K562 (cell line): ENCODE data around the gene ZNRF3. TPM values are rescaled to one million over a fixed set of nuclear protein-coding genes. Genes with fewer than 3 reads are reported as not detected.

Experiments used
- ATAC-seq: fragments of 200-7000 bp; cut with Tn5 transposase; 3 replicates; pipeline ENCODE4 v1.9.1; 2020; ENCODE audit warnings: moderate library complexity
- BruUV-seq: library from RNA; stranded (reverse); fragments of 400-500 nt; replicated peaks from 2 replicates; lab custom pipeline; 2021; lab: Mats Ljungman, UMichigan
- CTCF ChIA-PET: fragments of 300-600 bp; formaldehyde crosslinking; extraction: SDS; loops from one replicate; lab custom pipeline; 2021; ENCODE audit warnings: low intra/inter-chr PET ratio; lab: Yijun Ruan, JAX
- POLR2A ChIA-PET: fragments of 300-600, 350-650 bp; sonication (Branson Sonifier 250); formaldehyde crosslinking; extraction: SDS; loops from one replicate; lab custom pipeline; 2021; ENCODE audit warnings: antibody characterized with exemption, inconsistent platforms; lab: Yijun Ruan, JAX
- DNase-seq, 4 experiments: peaks; one replicate each; pipeline versions ENCODE4 v3.0.0 to v3.0.0-alpha.2; 2011 to 2018; ENCODE audit warnings: low spot score in 3 of 4, mixed read lengths in 3 of 4; ENCODE audit errors: extremely low read depth in 1 of 4
- FAIRE-seq: peaks from 2 replicates; lab custom pipeline; 2011; peaks lifted over from hg19 to GRCh38; lab: Jason Lieb, UNC
- H2AFZ ChIP-seq: 2 replicates; pipeline ENCODE4 v1.6.0; 2011; ENCODE audit warnings: low read depth, low read length, control low read depth, inconsistent platforms
- H3K27ac ChIP-seq: fragments of 200-600 bp; 3 replicates; pipeline ENCODE4 v1.8.0; 2011; ENCODE audit warnings: low read depth, mild to moderate bottlenecking, control low read depth, inconsistent platforms, low read length, moderate library complexity, mixed read lengths; ENCODE audit errors: extremely low read depth
- H3K27me3 ChIP-seq, 2 experiments: fragments of 300-600 bp in 1 of 2; 2 replicates in 1 of 2; 3 replicates in 1 of 2; pipeline versions ENCODE4 v1.6.0 to v1.8.0; 2011; ENCODE audit warnings: inconsistent platforms in 2 of 2, low read length in 2 of 2, mild to moderate bottlenecking in 1 of 2, mixed read lengths in 1 of 2, moderate library complexity in 1 of 2; ENCODE audit not compliant: control insufficient read depth in 2 of 2, insufficient read depth in 2 of 2
- H3K36me3 ChIP-seq: fragments of 300-600 bp; 3 replicates; pipeline ENCODE4 v1.8.0; 2011; ENCODE audit warnings: mild to moderate bottlenecking, low read length, inconsistent platforms; ENCODE audit not compliant: control insufficient read depth, insufficient read depth
- H3K4me1 ChIP-seq, 2 experiments: fragments of 200-600 bp in 1 of 2; replicated peaks in 1 of 2; 2 replicates in 1 of 2; 3 replicates in 1 of 2; pipeline versions ENCODE4 v1.5.1 to v1.8.0; 2011; ENCODE audit warnings: inconsistent platforms in 2 of 2, low read length in 2 of 2, mild to moderate bottlenecking in 1 of 2, mixed read lengths in 1 of 2, moderate library complexity in 1 of 2; ENCODE audit not compliant: control insufficient read depth in 2 of 2, insufficient read depth in 2 of 2
- H3K4me2 ChIP-seq: 2 replicates; pipeline ENCODE4 v1.6.1; 2011; ENCODE audit warnings: low read length, control low read depth, inconsistent platforms, mixed read lengths; ENCODE audit not compliant: insufficient read depth
- H3K4me3 ChIP-seq: fragments of 200-600 bp; sonication (generic), shearing (Covaris generic); 2 replicates; pipeline ENCODE4 v1.5.1; 2016; ENCODE audit warnings: control low read depth, inconsistent platforms
- H3K79me2 ChIP-seq: fragments of 200-600 bp; 3 replicates; pipeline ENCODE4 v1.8.0; 2011; ENCODE audit warnings: low read length, inconsistent platforms; ENCODE audit not compliant: control insufficient read depth, insufficient read depth
- H3K9ac ChIP-seq, 2 experiments: 2 replicates each; pipeline versions ENCODE4 v1.6.0 to v1.6.1; 2011; ENCODE audit warnings: low read depth in 2 of 2, low read length in 2 of 2, control low read depth in 1 of 2, inconsistent platforms in 1 of 2, mild to moderate bottlenecking in 1 of 2, mixed read lengths in 1 of 2; ENCODE audit not compliant: insufficient read depth in 1 of 2
- H3K9me1 ChIP-seq: one replicate; pipeline ENCODE4 v1.6.0; 2011; ENCODE audit warnings: inconsistent platforms, mild to moderate bottlenecking, low read length, moderate library complexity; ENCODE audit not compliant: control insufficient read depth, insufficient read depth
- H3K9me3 ChIP-seq: replicated peaks from 2 replicates; pipeline ENCODE4 v1.5.1; 2011; ENCODE audit warnings: low read depth, low read length, inconsistent platforms; ENCODE audit not compliant: control insufficient read depth, insufficient read depth
- H4K20me1 ChIP-seq: replicated peaks from 2 replicates; pipeline ENCODE4 v1.6.1; 2011; ENCODE audit warnings: low read length, inconsistent platforms, mixed read lengths; ENCODE audit not compliant: control insufficient read depth, insufficient read depth
- ARID3A ChIP-seq: IDR thresholded peaks from 2 replicates; pipeline ENCODE4 v1.6.1; 2012; ENCODE audit warnings: low read depth, low read length, improper control_type of control experiment, borderline replicate concordance
- DACH1 ChIP-seq: fragments of 450-650 bp; IDR thresholded peaks from 2 replicates; pipeline ENCODE4 v1.6.1; 2018; ENCODE audit not compliant: partially characterized antibody
- GTF2A2 ChIP-seq: IDR thresholded peaks from 2 replicates; pipeline ENCODE4 v1.6.1; 2016; ENCODE audit warnings: mild to moderate bottlenecking, missing genetic modification characterization, missing compliant biosample characterization
- HSF4 ChIP-seq: fragments of 250-450 bp; sonication (Bioruptor Pico); IDR thresholded peaks from 2 replicates; pipeline ENCODE4 v2.1.2; 2022; ENCODE audit warnings: mild to moderate bottlenecking, moderate library complexity, borderline replicate concordance
- JUNB ChIP-seq: fragments of 450-650 bp; formaldehyde crosslinking; conservative IDR thresholded peaks from 2 replicates; pipeline ENCODE4 v1.4.0; 2020; ENCODE audit warnings: mild to moderate bottlenecking
- NFE2L1 ChIP-seq: fragments of 450-650 bp; IDR thresholded peaks from 2 replicates; pipeline ENCODE4 v1.6.1; 2016; ENCODE audit warnings: missing genetic modification characterization, low read depth, mild to moderate bottlenecking, missing compliant biosample characterization, moderate library complexity, borderline replicate concordance
- PTTG1 ChIP-seq: fragments of 450-650 bp; IDR thresholded peaks from 2 replicates; pipeline ENCODE4 v1.6.1; 2016; ENCODE audit warnings: low read depth, mild to moderate bottlenecking, missing genetic modification characterization, missing compliant biosample characterization
- SRSF1 ChIP-seq: fragments of 200-400 bp; formaldehyde crosslinking; IDR thresholded peaks from 2 replicates; pipeline ENCODE4 v1.6.1; 2017; ENCODE audit warnings: mild to moderate bottlenecking, low read depth, low read length, moderate library complexity
- ZNF407 ChIP-seq: fragments of 450-650 bp; IDR thresholded peaks from 2 replicates; pipeline ENCODE4 v1.6.1; 2016; ENCODE audit warnings: low read depth
- ZNF695 ChIP-seq: fragments of 450-650 bp; formaldehyde crosslinking; IDR thresholded peaks from 2 replicates; pipeline ENCODE4 v1.4.0; 2020; ENCODE audit warnings: mild to moderate bottlenecking, moderate library complexity
- ZNF79 ChIP-seq: fragments of 250-450 bp; sonication (Bioruptor Pico); IDR thresholded peaks from 2 replicates; pipeline ENCODE4 v1.4.0; 2020; ENCODE audit warnings: low read depth, mild to moderate bottlenecking, moderate library complexity
- WGBS: fragments of 100-300 bp; shearing (Covaris generic); methylation state at CpG from one replicate; pipeline ENCODE4 v1.1.6; 2016; ENCODE audit warnings: low coverage, mixed read lengths; ENCODE audit not compliant: insufficient coverage; ENCODE audit errors: missing lambda C conversion rate; 5-methylcytosine and 5-hydroxymethylcytosine counted together
- in situ Hi-C: fragments of 300-500 bp; cut with MboI; formaldehyde crosslinking; loops from 4 replicates; pipeline ENCODE4 v1.15.0; 2018; ENCODE audit warnings: inconsistent platforms, mixed read lengths
- intact Hi-C: fragments of 100-400 bp; cut with micrococcal nuclease; formaldehyde crosslinking; loops from 2 replicates; pipeline ENCODE4 v1.14.2; 2022
- polyA plus RNA-seq, 8 experiments: library from polyadenylated mRNA; depleted of rRNA in 4 of 8; stranded (reverse) in 5 of 8; unstranded in 3 of 8; fragments of >200 nt; fragmentation: Nextera tagmentation in 2 of 8; fragmentation: Illumina TruSeq in 1 of 8; extraction: Ambion mirVana in 2 of 8; extraction: Trizol in 1 of 8; gene quantifications; 2 replicates each; pipeline versions ENCODE4 v1.2.1 to v1.2.3, GENCODE V29; 2011 to 2014; ENCODE audit warnings: inconsistent platforms in 1 of 8, missing spikeins in 1 of 8
- total RNA-seq, 7 experiments: library from RNA; depleted of rRNA in 6 of 7; stranded (reverse); fragments of >200 nt in 6 of 7; fragmentation: Illumina TruSeq in 2 of 7; extraction: Trizol in 2 of 7; gene quantifications; 2 replicates each; pipeline versions ENCODE4 v1.2.1 to v1.2.3, GENCODE V29; 2011 to 2021; ENCODE audit warnings: low replicate concordance in 1 of 7
- TF ChIP-seq, protein P1 (sequence below): IDR thresholded peaks from 2 replicates; pipeline ENCODE4 v1.6.1; 2016; ENCODE audit warnings: missing genetic modification characterization, missing compliant biosample characterization

ZNRF3 gene
- total and polyA plus RNA-seq, 9 of the 15 experiments (the other 6 are each of a cell fraction or from before 2014, with no cell fraction given) = 0.41 to 5.9 (median 1.7) TPM

GRCh38 chr22:28903080-28903479 is 19.7 kb downstream of the ZNRF3 start:
- H3K27me3 ChIP-seq = no peaks in the 10 kb centered on the region
- POLR2A ChIA-PET = no interaction called here
- H3K4me3 ChIP-seq = no peak overlapping the region
- no peak for DNase-seq
- no peaks in the 10 kb centered on the region for H3K36me3 ChIP-seq
- H3K9me1 ChIP-seq = no peaks in the 10 kb centered on the region
- intact Hi-C loops = no loop called here
- H3K9ac ChIP-seq = peak overlapping the region in 1 of 2 experiments; percentile 40; a peak in 1 of 4 replicates
- no peaks in the 10 kb centered on the region; a peak in 1 of 5 replicates for H3K4me1 ChIP-seq
- peaks cover 11% of the 10 kb centered on the region; the same call in 2 of the 3 replicates for H3K79me2 ChIP-seq
- CTCF ChIA-PET = no interaction called here
- 0 out of 2 replicates have a peak, but pooled peaks cover 11% of the 10 kb centered on the region for H4K20me1 ChIP-seq
- WGBS = 92% methylated on average over 10 of the region's 11 CpGs
- no peak overlapping the region for H3K4me2 ChIP-seq
- no peak overlapping the region for H3K27ac ChIP-seq
- ATAC-seq = no peak
- BruUV-seq = no TSS peak
- H2AFZ ChIP-seq = no peak overlapping the region
- in situ Hi-C loops = no loop called here
- no peaks in the 10 kb centered on the region for H3K9me3 ChIP-seq
- no peak for FAIRE-seq
- TF ChIP-seq ARID3A = no peak
- TF ChIP-seq DACH1 = no peak
- TF ChIP-seq SRSF1 = no peak
- no peak for TF ChIP-seq PTTG1 (tag)
- TF ChIP-seq JUNB (CRISPR knock-in tag) = no peak
- no peak for TF ChIP-seq ZNF695
- TF ChIP-seq GTF2A2 (tag) = no peak
- no peak for TF ChIP-seq NFE2L1 (tag)
- TF ChIP-seq, protein P1, sequence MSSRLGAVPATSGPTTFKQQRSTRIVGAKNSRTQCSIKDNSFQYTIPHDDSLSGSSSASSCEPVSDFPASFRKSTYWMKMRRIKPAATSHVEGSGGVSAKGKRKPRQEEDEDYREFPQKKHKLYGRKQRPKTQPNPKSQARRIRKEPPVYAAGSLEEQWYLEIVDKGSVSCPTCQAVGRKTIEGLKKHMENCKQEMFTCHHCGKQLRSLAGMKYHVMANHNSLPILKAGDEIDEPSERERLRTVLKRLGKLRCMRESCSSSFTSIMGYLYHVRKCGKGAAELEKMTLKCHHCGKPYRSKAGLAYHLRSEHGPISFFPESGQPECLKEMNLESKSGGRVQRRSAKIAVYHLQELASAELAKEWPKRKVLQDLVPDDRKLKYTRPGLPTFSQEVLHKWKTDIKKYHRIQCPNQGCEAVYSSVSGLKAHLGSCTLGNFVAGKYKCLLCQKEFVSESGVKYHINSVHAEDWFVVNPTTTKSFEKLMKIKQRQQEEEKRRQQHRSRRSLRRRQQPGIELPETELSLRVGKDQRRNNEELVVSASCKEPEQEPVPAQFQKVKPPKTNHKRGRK (tag) = no peak
- no peak for TF ChIP-seq ZNF407
- TF ChIP-seq ZNF79 (CRISPR knock-in tag) = no peak
- TF ChIP-seq HSF4 (CRISPR knock-in tag) = no peak
